NCI-H226 (cell line): ENCODE data around the gene NCKAP5.
A peak's percentile ranks its signal among the peaks of the same experiment; 100 is the strongest.
"Not testable (repeated sequence)": the region's sequence is repeated elsewhere in the genome, so short reads cannot be mapped to it uniquely, and the experiment has no call there.

ENCODE experiments used
- DNase-seq: peaks from one replicate; pipeline ENCODE4 v3.0.0-alpha.2; 2015

The NCKAP5 gene

DNA sequence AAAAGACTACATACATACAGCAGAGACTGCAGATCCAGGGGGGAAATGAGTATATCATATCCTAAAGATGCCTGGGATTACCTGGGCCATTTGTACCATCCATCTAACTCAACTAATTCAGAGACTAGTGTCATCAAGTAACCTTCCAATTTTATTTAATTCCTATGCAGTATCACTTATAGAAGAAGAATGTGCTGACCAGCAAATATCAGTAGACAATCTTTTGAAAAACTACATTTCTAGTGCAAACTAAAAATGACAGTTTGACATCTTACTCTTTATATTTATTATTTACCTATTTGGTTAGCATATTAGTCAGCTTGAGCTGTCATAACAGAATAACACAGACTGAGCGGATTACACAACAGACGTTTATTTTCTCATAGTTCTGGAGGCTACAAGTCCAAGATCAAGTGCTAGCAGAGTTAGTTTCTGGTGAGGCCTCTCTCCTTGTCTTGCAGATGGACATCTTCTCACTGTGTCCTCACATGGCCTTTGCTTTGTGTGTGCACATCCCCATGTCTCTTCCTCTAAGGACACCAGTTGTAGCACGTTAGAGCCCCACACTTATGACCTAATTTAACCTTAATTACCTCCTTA is 47.0 kb downstream of the NCKAP5 start:
- no peak for DNase-seq

DNA sequence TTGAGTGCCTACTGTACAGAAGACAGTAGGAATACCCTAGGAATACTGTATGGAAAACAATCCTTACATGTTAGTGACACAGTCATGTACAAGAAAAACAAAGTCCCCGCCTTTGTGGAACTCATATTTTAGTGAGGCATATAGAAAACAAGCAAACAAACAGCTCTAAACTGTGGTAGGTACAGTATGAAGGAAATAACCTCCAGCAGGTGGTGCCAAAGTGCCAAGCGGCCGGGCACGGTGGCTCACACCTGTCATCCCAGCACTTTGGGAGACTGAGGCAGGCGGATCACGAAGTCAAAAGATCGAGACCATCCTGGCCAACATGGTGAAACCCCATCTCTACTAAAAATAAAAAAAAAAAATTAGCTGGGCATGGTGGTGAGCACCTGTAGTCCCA is 48.6 kb downstream of the NCKAP5 start:
- DNase-seq = not testable (repeated sequence)

DNA sequence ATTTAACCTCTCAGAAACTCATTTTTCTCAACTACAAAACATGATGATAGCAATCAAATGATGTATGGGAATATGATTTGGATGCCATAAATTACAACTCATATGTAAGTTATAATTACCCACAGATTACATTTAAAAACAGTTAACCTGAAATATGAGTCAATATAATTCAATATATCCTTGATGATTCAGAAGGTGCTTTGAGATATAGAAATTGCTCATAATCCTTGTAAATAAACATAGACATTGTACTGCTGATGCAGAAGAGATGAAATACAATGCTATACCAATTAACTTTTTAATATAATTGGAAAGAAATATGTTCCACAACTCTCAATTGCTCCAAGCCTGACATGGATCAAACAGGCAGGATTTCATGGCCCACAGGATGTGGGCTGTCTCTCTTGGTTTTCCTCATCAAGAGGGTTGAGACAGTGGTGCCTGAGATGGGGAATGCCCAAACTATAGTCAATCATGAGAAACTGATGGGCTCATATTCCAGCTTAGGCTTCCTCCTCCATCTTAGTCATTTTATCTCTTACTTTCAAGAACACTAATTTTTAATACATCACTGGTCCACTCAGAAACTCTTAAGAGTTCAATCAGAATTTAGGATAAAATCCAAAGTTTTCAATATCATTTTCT is 49.4 kb downstream of the NCKAP5 start:
- no peak for DNase-seq

DNA sequence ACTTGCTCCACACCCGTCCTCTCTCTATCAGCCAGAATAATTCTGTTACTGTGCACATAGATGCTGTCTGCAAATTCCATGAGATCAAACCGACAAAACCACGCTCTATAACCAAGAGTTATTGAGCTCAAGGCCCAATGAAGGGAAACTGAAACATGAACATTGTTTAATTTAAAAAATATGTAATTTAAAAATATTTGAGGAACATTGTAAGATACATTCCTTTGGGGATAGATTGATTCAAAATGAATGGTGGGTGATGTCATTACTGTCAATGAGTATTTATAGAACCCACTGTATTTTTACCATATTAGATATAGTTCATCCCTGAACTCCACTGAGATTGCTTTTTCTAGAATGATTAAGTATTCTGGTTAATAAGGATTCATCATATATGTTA is 50.4 kb downstream of the NCKAP5 start:
- no peak for DNase-seq

DNA sequence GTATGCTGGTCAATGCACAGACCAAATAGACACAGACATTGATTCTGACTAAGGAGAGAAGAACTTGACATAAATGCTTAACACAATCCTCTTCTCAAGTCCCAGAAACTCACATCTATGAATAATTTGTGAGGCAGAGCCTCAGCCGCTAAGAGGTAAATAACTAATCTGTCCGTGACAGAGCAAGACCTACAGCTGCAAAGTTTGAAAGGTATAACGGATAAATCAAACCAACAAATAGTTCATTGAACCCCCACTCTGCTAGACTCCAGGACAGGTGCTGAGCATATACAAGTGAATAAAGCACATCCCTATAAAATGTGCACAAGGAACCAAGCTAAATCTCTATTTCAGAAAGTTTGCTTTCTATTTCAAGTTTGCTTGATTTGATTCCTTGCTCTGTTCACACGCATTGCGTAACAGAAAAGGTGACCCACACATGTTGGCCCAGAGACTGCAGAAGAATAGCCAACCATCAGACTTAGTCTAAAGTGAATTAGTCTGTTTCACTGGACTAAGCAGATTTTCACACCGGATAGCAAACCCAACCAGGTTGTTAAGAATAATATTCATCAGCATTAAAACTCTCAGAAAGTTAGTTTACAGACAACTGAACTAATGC is 51.7 kb downstream of the NCKAP5 start:
- no peak for DNase-seq

DNA sequence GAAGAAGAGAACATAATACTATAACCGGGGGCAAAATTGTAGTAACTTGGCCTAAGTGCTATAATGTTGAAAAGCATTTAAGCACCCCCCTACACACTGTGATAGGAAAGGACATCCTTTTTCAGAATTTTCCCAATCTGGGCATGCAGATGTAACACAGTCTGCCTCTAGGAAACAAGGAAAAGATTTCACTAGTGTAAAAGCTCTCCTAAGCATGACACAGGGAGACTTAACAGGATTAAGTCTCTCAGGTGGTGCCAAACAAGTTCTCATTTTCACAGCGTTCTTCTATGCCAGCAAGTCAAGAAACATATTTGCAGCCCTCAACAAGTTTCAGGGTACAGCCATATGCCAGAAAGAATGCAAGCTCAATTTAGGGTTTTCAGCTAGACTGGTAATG is 53.0 kb downstream of the NCKAP5 start:
- DNase-seq = no peak

DNA sequence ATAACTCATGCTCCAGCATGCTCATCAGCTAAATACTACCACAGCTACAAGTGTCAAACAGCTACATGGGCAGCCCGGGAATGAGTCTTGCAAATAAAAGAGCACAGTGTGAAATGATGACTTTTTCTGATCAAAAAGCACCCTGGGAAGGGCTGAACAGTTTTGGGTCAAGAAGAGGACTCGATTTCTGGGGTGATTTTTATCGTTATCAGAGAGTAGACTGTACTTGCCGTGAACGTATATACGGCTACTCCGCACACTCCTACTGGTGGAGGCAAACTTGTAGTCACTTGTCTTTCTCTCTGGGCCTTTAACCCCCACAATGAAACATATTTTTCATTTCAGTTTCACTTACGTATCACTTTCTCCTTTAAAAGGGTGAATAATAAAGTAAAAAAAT is 54.4 kb downstream of the NCKAP5 start:
- no peak for DNase-seq

DNA sequence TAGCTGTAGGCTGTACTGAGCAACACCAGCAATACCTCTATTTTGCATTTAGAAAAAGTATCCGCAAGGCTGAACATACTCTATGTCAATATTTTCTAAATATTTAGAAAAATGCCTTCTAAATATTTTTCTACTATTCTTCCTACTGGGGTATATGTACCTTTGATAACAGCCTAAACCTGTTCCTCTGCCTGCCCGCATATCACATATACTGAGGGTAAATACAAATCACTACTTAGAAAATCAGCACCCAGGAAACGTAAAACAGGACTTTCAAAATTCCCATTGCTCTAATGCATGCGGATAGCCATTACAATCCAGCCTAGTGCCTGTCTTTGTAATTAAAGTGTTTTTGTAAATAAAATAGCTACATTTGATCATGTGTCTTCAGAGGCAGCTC is 56.1 kb downstream of the NCKAP5 start:
- no peak for DNase-seq

DNA sequence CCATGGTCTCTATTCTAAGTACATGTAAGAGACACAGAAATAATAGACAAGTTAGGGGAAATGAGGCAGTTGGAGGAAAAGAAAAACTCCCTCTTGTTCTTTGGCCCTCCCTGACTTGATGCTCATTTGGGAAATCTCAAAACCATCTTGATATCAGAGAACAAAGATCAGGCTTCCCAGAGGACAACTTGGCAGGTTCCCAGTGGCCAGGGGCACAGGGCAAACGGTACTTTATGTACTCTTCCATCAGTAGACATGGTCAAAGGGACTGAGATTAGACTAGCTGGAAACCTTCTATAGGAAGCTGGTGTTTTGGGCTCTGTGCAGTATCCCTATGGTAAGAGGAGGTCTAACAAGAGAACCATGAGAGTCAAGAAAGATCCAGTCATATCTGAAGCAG is 56.6 kb downstream of the NCKAP5 start:
- DNase-seq = no peak

DNA sequence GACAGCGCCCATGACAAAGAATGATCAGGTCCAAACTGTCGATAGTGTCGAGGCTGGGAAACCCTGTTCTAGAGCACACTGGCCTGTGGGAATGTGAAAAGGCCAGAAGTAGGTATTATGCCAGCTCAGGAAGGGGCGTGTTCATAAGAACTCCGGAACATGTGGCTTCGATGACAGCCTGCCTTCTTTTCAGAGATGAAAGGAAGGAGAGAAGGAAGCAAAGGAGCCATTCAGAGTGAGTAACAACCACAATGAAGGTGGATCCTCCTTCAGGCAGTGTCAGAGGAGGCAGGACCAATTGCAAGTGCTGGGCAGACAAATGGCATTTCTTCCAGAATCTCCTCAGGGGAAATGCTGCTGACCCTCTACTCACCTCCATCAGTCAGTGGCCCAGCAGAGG is 58.5 kb downstream of the NCKAP5 start:
- DNase-seq = no peak

DNA sequence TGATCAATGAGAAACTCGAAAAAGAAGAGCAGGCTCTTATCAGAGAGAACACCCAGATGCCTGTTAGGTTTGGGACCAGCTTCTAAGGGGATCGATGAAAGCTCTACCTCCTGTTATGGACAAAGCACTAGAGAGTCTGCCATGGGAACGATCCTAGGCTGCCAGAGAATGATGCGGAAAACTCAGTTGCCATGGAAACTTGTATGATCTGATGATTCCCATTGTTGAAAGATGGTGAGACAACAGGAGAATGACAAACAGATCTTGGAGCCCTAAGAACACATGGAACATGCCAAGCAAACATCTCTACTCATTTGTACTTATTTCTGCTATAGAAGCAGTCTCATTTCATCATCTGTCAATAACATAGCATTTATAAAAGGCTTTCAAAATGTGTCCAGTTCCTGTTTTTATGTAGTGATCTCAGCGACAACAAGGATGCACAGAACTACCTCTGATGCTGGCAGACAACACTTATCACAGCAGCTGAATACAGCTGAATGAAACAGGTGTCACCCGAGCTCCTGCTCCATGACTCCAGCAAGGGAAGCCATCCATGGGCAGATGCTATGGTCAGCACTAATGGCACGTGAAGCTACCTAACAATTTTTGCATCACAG is 59.6 kb downstream of the NCKAP5 start:
- DNase-seq = no peak

DNA sequence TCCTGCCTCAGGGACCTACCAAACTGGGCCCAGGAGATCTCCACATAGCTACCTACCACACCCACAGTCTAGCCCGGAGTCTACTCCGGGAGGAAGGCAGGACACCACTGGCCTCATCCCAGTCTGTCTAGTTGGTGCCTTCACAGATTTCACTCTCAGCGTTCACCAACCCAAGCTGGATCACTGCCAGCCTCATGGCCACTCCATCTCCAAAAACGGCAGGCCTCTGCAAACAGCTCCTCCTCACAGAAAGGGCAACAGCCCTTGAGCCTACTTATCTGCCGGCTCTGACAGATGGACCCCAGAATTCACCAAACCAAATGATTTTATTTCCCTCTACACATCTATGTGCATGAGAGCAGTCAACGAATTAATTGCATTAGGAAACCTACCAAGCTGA is 61.3 kb downstream of the NCKAP5 start:
- DNase-seq = no peak

DNA sequence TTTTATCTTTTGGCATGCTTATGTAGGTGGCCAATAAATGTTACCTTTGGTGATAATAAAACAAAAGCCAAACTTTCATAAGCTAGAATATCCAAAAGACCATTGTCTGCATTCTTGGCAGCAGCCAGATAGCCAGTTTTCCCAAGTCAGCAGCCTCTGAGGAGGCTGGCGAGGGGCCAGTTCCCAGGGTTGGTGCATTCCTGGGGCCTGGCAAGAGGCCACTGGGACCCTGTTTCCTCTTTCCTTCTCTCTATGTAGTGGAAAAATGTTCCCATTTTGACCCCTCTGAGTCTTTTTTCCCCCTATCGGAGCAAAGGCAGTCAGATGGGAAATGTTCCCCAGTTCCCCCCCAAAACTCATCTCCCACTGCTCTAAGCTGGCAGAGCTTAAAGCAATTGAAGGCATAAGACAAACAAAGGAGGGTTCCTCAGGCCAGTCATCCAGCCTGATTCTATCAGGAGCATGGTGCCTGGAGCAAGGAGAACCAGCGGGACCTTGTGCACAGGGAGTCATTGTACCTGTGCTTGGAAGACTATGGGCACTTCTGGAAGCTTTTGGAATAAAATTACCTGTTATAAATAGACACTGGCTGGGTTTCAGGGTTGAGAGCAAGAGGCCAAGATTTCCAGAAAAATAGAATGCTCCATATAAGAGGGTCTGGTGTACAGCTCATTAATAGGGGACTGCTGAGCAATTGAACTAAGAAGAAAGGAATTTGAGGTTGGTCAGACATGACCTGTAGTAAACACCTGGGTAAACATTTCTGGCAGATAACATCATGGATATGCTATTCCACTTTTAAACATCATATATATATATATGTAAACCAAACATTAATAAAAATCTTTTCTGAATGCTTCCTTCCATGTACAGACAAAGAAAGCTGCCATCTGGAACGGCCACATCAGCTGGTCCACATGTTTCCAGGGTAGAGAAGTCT is 63.4 kb downstream of the NCKAP5 start:
- DNase-seq = peak; percentile 37

DNA sequence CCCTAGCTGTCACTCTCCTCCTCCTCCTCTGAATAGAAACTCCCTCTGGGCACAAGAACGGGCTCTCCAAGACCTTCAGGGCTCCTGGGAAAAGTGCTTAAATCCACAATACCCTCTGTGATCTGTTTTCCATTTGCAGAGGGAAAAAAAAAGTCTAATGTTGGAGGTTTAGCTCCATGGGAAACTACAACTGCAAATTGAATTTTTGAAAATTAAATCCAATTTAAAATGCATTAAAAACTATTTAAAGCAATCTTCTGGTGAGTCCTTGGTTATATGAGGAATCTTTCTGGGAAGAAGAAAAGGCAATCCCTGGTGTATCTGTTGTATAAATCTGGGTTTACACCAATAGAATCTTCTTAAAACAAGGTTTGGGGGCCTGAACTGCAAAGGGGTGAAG is 64.3 kb downstream of the NCKAP5 start:
- DNase-seq = no peak

DNA sequence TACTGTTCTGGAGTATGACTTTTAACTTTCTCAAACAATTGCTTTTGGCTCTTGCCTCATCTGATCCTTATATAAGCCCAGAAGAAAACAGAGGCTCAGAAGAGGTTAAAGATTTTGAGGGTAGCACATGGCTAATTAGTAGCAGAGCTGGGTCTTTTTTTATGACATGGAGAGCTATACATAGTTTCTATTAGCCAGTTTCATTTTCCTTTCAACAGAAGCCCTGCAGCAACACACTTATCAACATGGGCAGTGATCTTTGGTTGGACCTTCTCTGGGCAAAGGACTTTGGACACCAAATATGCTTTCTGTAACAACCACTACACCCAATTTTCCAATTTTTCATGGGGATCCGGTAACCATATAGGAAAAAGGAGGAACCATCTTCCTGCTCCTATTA is 64.9 kb downstream of the NCKAP5 start:
- no peak for DNase-seq

DNA sequence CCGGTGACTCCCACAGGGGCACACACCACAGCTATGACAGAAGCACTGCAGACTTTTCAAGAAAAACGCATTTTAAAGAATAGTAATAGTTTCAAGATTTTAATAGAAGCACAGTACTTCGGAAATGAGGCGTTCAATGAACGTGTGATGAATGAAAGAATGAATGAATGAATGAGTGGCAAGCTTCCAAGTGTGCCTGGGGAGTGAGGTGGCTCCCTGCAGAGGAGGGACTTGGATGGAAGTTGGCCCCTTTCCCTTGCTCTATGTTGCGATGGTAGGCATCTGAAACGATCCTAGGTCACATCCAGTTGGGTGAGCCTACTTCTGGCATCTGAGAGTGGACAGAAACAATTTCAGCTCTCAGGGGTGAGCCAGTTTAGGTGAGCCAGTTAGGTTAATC is 65.6 kb downstream of the NCKAP5 start:
- no peak for DNase-seq

DNA sequence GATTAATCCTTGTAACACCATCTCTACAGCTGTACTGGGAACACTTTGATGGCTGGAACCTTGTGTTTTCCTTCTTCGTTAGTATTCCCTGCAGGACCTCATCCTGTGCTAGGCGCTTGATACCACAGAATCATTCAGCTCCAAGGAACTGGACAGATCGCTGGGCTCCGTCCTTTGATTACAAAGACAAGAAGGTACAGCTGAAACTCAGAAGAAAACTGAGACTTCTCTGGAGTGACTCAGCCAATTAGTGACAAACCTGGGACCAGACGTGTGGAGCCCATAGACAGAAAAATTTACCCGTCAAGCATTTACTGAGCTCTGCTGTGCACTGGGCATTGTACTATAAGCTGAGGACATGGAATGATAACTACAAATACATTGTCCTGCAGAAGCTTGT is 67.3 kb downstream of the NCKAP5 start:
- DNase-seq = no peak

DNA sequence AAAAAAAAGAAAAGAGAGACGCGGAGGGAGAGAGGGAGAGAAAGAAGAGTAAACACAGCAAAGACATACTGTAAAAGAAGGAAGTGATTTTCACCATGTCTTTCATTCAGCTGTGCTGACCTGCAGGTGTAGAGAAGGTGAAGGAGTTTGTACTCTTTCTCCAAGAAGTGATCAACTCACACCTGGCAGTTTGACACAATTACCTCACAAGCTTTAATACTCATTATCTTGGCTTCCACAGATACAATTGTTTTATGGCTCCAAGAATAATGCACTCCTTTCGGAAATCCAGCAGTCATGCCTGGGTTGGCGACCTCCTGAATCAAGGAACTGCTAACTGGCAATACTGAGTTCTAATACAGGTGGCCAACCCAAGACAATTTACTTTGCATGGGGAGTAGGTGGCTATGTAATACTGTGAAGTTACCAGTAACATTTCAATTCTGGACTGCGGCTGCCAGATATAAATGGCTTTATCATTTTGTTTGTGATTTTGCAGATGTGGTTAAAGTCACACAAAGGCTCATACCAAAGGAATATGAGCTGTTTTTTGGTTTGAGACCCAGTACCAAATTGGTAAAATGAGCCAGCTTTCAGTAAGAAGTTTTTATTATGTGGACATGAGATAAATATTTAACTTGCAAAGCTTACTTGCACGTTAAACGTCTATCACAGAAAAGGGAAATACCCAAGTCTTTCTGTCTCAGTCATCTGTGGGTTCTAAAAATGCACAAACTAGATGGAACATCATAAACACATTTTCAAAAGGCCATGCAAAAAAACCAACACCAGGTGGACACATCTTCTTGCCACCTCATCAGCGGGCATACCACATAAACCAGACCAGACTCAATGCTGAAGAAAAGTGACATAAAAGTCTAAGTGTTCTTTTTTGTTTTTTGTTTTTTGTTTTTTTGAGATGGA is 69.3 kb downstream of the NCKAP5 start:
- no peak for DNase-seq

DNA sequence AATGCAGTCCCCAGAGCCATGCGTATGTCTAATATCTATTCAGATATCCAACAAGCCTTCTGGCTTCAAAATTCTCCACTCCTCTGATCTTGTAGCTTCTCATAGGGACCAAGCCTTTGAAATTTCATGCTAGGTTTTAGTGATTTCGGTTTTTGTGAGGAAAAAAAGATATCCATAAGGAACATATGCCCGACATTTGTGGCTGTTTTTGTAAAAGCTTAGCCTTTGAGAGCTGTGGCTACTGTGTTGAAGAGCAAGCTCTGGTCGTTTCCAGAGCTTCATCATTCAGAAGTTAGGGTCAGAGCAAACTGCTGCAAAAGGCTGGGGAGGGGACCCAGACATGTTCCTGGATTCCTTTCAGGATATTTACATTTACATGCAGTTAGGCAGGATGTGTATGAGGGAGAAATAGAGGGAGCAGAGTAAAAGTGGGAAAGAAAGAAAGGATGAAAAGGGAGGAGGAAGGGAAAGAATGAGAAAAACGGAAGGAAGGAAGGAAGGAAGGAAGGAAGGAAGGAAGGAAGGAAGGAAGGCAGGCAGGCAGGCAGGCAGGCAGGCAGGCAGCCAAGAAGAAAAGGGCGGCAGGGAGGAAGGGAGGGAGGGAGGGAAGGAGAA is 70.2 kb downstream of the NCKAP5 start:
- DNase-seq = no peak

DNA sequence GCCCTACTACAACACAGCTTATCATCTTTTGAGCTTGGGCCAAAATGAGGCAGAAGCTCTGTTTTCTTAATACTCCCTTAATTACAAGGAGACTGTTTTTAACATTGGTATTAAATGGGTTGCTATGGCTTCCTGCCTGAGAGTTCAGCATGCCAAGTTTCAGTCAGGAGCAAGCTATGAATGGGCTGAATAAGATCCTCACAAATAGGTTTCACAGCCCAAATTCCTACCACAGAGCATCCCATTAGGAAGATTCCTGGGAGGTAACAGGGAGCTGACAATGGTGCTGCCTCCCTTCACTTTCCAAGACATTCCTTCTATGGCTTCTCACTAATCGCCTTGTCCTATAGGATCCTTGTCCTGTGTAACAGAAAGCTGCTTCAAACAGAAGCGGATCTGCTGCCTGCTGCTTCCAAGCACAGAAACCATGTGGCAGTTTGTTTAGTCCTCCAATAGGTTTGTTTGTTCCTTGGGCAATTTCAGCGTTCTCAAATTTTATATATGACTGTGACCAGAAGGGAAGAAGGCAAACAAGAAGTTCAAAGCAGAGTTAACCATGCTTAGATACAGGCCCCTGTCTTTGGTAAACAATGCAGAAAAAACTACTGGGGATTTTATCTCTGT is 70.9 kb downstream of the NCKAP5 start:
- no peak for DNase-seq
